Measurements from ENCODE around the gene FAM162B.

Gene FAM162B

GRCh38 chr6:116764961-116765841 lies at the start of gene FAM162B:
FAM162B (minus strand) TSS chr6:116765719; CDS start chr6:116765576, 143 bp downstream.
- peak within 1 kb of the TSS; percentile 50 for H3K4me3 ChIP-seq (replicated peaks; ENCODE audit: low read depth, low read length)
- DNase-seq (ENCODE audit: extremely low read depth, low read depth) = no peak

GRCh38 chr6:116812051-116812650 lies 46.6 kb upstream of the FAM162B start:
- TF ChIP-seq CTCF (IDR thresholded peaks at IDR 0.05; ENCODE audit: low read depth, low read length, missing control alignments) = no peak

More at GRCh38 chr6:116764961-116765841, at the start of gene FAM162B:
- TF ChIP-seq CTCF (IDR thresholded peaks at IDR 0.05; ENCODE audit: low read depth, low read length, missing control alignments) = no peak

GRCh38 chr6:116801971-116802370 lies 36.5 kb upstream of the FAM162B start:
- no peak overlapping the region for H3K4me3 ChIP-seq (replicated peaks; ENCODE audit: low read depth, low read length)
- no peak for TF ChIP-seq CTCF (IDR thresholded peaks at IDR 0.05; ENCODE audit: low read depth, low read length, missing control alignments)
- DNase-seq (ENCODE audit: extremely low read depth, low read depth) = no peak

More at GRCh38 chr6:116812051-116812650, 46.6 kb upstream of the FAM162B start:
- H3K4me3 ChIP-seq (replicated peaks; ENCODE audit: low read depth, low read length) = no peak overlapping the region
- DNase-seq (ENCODE audit: extremely low read depth, low read depth) = no peak

- TF ChIP-seq CTCF (IDR thresholded peaks at IDR 0.05; ENCODE audit: low read depth, low read length, missing control alignments) = no peak
- DNase-seq (ENCODE audit: extremely low read depth, low read depth) = no peak
- H3K4me3 ChIP-seq (replicated peaks; ENCODE audit: low read depth, low read length) = no peak overlapping the region
These were observed 34.4 kb upstream of the FAM162B start for GRCh38 chr6:116799945-116800344.

- DNase-seq (ENCODE audit: extremely low read depth, low read depth) = no peak
- no peak overlapping the region for H3K4me3 ChIP-seq (replicated peaks; ENCODE audit: low read depth, low read length)
- no peak for TF ChIP-seq CTCF (IDR thresholded peaks at IDR 0.05; ENCODE audit: low read depth, low read length, missing control alignments)
These were observed 32.1 kb upstream of the FAM162B start for GRCh38 chr6:116797585-116797984.

- TF ChIP-seq CTCF (IDR thresholded peaks at IDR 0.05; ENCODE audit: low read depth, low read length, missing control alignments) = no peak
- DNase-seq (ENCODE audit: extremely low read depth, low read depth) = no peak
- H3K4me3 ChIP-seq (replicated peaks; ENCODE audit: low read depth, low read length) = no peak overlapping the region
These were observed 27.7 kb upstream of the FAM162B start for GRCh38 chr6:116793224-116793623.
